CD14-positive monocyte (primary cell): Measurements from ENCODE around the gene COL19A1. TPM values are rescaled to one million over a fixed set of nuclear protein-coding genes. Genes with fewer than 3 reads are reported as not detected.

Experiments
- DNase-seq, 3 donors: peaks; one replicate each; pipeline ENCODE4 v3.0.0-alpha.2; 2011 to 2022
- H2AFZ ChIP-seq: 2 replicates; pipeline ENCODE4 v1.6.0; 2012; ENCODE audit warnings: mild to moderate bottlenecking, low read depth, low read length, inconsistent platforms; ENCODE audit not compliant: insufficient read depth, poor library complexity, severe bottlenecking
- H3K27ac ChIP-seq, 2 donors: 1 replicate in 1 of 2; 2 replicates in 1 of 2; pipeline ENCODE4 v1.5.1; 2012 to 2013; ENCODE audit warnings: low read length in 2 of 2, control low read depth in 1 of 2, inconsistent platforms in 1 of 2, low read depth in 1 of 2, mild to moderate bottlenecking in 1 of 2
- H3K27me3 ChIP-seq, 2 donors: one replicate each; pipeline versions ENCODE4 v1.6.0 to v1.6.1; 2011 to 2013; ENCODE audit warnings: low read length in 2 of 2; ENCODE audit not compliant: control insufficient read depth in 2 of 2, insufficient read depth in 2 of 2
- H3K36me3 ChIP-seq, 2 donors: replicated peaks in 1 of 2; 1 replicate in 1 of 2; 2 replicates in 1 of 2; pipeline versions ENCODE4 v1.5.1 to v1.6.1; 2012 to 2013; ENCODE audit warnings: low read length in 2 of 2, control low read depth in 1 of 2, inconsistent platforms in 1 of 2, mild to moderate bottlenecking in 1 of 2; ENCODE audit not compliant: insufficient read depth in 2 of 2, control insufficient read depth in 1 of 2
- H3K4me1 ChIP-seq, 2 donors: 1 replicate in 1 of 2; 2 replicates in 1 of 2; pipeline versions ENCODE4 v1.5.1 to v1.6.1; 2012 to 2013; ENCODE audit warnings: low read length in 2 of 2, control low read depth in 1 of 2, inconsistent platforms in 1 of 2, mild to moderate bottlenecking in 1 of 2, moderate library complexity in 1 of 2; ENCODE audit not compliant: insufficient read depth in 2 of 2, control insufficient read depth in 1 of 2
- H3K4me2 ChIP-seq: replicated peaks from 2 replicates; pipeline ENCODE3; 2012; ENCODE audit warnings: low read length, moderate library complexity, mild to moderate bottlenecking; ENCODE audit not compliant: poor library complexity, severe bottlenecking; ENCODE audit errors: extremely low read depth
- H3K4me3 ChIP-seq, 3 experiments: fragments of 200-600 bp in 1 of 3; sonication (generic) in 1 of 3; replicated peaks in 1 of 3; 1 replicate in 2 of 3; 2 replicates in 1 of 3; pipeline ENCODE4 v1.5.1; 2011 to 2013; ENCODE audit warnings: low read length in 3 of 3, mild to moderate bottlenecking in 3 of 3, control low read depth in 2 of 3, low read depth in 2 of 3, inconsistent platforms in 1 of 3, moderate library complexity in 1 of 3
- H3K79me2 ChIP-seq: 2 replicates; pipeline ENCODE4 v1.6.0; 2012; ENCODE audit warnings: mild to moderate bottlenecking, control low read depth, inconsistent platforms, low read length, moderate library complexity; ENCODE audit not compliant: insufficient read depth
- H3K9ac ChIP-seq: 2 replicates; pipeline ENCODE4 v1.6.0; 2017; ENCODE audit warnings: low read length, mild to moderate bottlenecking; ENCODE audit not compliant: insufficient read depth, poor library complexity, severe bottlenecking
- H3K9me3 ChIP-seq, 2 donors: replicated peaks in 1 of 2; 1 replicate in 1 of 2; 2 replicates in 1 of 2; pipeline versions ENCODE4 v1.5.1 to v1.6.1; 2012 to 2013; ENCODE audit warnings: low read length in 2 of 2, control low read depth in 1 of 2; ENCODE audit not compliant: control insufficient read depth in 1 of 2, insufficient read depth in 1 of 2
- H4K20me1 ChIP-seq: 2 replicates; pipeline ENCODE4 v1.6.0; 2012; ENCODE audit warnings: mild to moderate bottlenecking, low read length, control low read depth, moderate library complexity; ENCODE audit not compliant: insufficient read depth
- H3K27ac Mint-ChIP-seq, 7 donors: one replicate each; pipeline ENCODE4 v1.8.0; 2020; ENCODE audit warnings: mild to moderate bottlenecking in 7 of 7, mixed read lengths in 7 of 7, moderate library complexity in 6 of 7, inconsistent platforms in 2 of 7
- H3K27me3 Mint-ChIP-seq, 3 donors: one replicate each; pipeline ENCODE4 v1.8.0; 2021 to 2022; ENCODE audit warnings: low read depth in 3 of 3, mild to moderate bottlenecking in 3 of 3, mixed read lengths in 3 of 3, moderate library complexity in 3 of 3, inconsistent platforms in 1 of 3
- H3K36me3 Mint-ChIP-seq, 2 donors: one replicate each; pipeline ENCODE4 v1.8.0; 2020; ENCODE audit warnings: mixed read lengths in 2 of 2, inconsistent platforms in 1 of 2, mild to moderate bottlenecking in 1 of 2
- H3K4me1 Mint-ChIP-seq: one replicate; pipeline ENCODE4 v1.8.0; 2020; ENCODE audit warnings: mild to moderate bottlenecking, mixed read lengths
- H3K4me3 Mint-ChIP-seq, 2 donors: one replicate each; pipeline ENCODE4 v1.8.0; 2020; ENCODE audit warnings: mild to moderate bottlenecking in 2 of 2, mixed read lengths in 2 of 2, moderate library complexity in 1 of 2
- H3K9me3 Mint-ChIP-seq, 7 donors: one replicate each; pipeline ENCODE4 v1.8.0; 2020 to 2022; ENCODE audit warnings: mixed read lengths in 7 of 7, mild to moderate bottlenecking in 6 of 7, moderate library complexity in 6 of 7, inconsistent platforms in 2 of 7
- WGBS: methylation state at CpG from one replicate; pipeline ENCODE4 v1.1.5; 2013; ENCODE audit warnings: missing lambda C conversion rate; ENCODE audit not compliant: insufficient coverage; 5-methylcytosine and 5-hydroxymethylcytosine counted together
- intact Hi-C, 2 donors: fragments of 100-400 bp; cut with micrococcal nuclease; formaldehyde crosslinking; loops; one replicate each; pipeline versions ENCODE4 v1.15.0 to v1.15.1; 2023
- polyA plus RNA-seq, 3 donors: library from polyadenylated mRNA; depleted of rRNA in 1 of 3; unstranded in 2 of 3; stranded (reverse) in 1 of 3; fragments of 300-500 nt in 2 of 3; fragments of >200 nt in 1 of 3; fragmentation: Illumina TruSeq in 2 of 3; gene quantifications; 1 replicate in 2 of 3; 2 replicates in 1 of 3; pipeline ENCODE4 v1.2.3, GENCODE V29; 2012 to 2021
- TF ChIP-seq, protein P1 (sequence below): fragments of 200-600 bp; IDR thresholded peaks from one replicate; pipeline ENCODE4 v1.8.0; 2022; ENCODE audit warnings: antibody characterized with exemption, mild to moderate bottlenecking

The COL19A1 gene
- polyA plus RNA-seq, 3 donors: not detected

DNA sequence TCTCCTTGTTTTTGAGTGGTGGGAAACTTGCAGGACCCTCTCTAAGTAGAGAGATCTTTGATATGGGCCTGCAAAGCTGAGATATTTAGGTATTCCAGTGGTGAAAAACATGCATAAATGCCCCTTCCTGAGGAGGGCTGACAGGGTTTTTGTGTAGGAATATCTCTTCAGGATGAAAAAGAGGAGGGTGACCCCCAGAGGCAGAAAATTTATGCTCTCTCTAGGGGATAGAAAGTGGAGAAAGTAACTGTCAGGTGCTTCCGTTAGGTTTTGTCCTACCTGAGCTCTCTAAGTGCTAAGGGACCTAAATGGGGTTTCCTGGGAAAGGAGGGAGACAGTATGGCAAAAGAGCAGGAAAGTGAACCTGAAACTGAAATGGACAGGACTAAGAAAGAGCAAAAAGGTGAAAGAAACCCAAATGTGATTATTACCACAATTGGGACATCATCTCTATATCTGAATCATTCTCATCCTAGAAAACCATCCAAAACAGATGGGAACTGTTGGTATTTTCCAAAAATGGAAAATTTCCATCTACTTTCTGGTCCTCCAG, 2.0 kb downstream of the COL19A1 start:
- TF ChIP-seq, protein P1, sequence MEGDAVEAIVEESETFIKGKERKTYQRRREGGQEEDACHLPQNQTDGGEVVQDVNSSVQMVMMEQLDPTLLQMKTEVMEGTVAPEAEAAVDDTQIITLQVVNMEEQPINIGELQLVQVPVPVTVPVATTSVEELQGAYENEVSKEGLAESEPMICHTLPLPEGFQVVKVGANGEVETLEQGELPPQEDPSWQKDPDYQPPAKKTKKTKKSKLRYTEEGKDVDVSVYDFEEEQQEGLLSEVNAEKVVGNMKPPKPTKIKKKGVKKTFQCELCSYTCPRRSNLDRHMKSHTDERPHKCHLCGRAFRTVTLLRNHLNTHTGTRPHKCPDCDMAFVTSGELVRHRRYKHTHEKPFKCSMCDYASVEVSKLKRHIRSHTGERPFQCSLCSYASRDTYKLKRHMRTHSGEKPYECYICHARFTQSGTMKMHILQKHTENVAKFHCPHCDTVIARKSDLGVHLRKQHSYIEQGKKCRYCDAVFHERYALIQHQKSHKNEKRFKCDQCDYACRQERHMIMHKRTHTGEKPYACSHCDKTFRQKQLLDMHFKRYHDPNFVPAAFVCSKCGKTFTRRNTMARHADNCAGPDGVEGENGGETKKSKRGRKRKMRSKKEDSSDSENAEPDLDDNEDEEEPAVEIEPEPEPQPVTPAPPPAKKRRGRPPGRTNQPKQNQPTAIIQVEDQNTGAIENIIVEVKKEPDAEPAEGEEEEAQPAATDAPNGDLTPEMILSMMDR: no peak
- Mint-ChIP-seq H3K9me3 (peaks cover 0 to 8% (median 7%) of the 10 kb centered on the region in 7 donors), H3K27ac (no peak overlapping the region), H3K36me3 (peaks cover 2 to 4% of the 10 kb centered on the region in 2 donors), H3K27me3 (peaks cover 54 to 65% (median 57%) of the 10 kb centered on the region in 3 donors), H3K4me1 (peaks cover 9% of the 10 kb centered on the region), H3K4me3 (peak overlapping the region; percentile 4 to 85)
- Histone ChIP-seq H3K27me3 (peaks cover 55 to 74% of the 10 kb centered on the region in 2 donors), H3K9ac (no peak overlapping the region), H2AFZ (no peak overlapping the region), H3K4me2 (no peak overlapping the region), H3K79me2 (no peaks in the 10 kb centered on the region), H3K36me3 (no peaks in the 10 kb centered on the region), H3K27ac (no peak overlapping the region), H3K4me3 (no peak overlapping the region), H4K20me1 (no peaks in the 10 kb centered on the region), H3K4me1 (peaks cover 7 to 8% of the 10 kb centered on the region in 2 donors), H3K9me3 (peaks cover 0 to 23% of the 10 kb centered on the region in 2 donors)
- WGBS: no CpG with 5 or more reads among the region's 1 CpG
- no peak for DNase-seq
- intact Hi-C loops: no loop called here

DNA sequence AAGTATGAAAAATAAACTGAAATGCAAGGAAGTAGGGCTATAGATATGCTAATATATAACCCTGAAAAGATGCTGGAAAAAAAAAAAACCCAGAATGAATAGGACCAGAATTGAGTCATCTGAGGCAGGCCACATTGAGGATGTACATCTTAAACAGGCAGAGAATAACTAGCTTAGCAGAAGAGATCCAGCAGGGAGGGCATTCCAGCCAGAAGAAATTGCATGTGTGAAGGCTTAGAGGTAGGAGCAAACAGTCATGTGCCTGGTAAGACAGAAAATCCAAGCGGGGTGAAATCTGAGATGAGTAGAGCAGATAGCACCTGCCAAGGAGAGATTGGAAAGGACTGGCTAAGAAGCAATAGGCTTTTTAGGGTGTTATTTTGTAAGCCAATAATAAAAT, 2.6 kb downstream of the COL19A1 start:
- WGBS: 100% methylated on average over 1 of the region's 1 CpG
- peaks cover 9% of the 10 kb centered on the region for H3K4me1 Mint-ChIP-seq
- H3K9me3 Mint-ChIP-seq: peaks cover 2 to 9% (median 7%) of the 10 kb centered on the region in 7 donors
- Histone ChIP-seq H4K20me1 (no peaks in the 10 kb centered on the region), H3K4me2 (no peak overlapping the region), H3K27me3 (peaks cover 52 to 68% of the 10 kb centered on the region in 2 donors), H3K4me1 (peaks cover 7 to 8% of the 10 kb centered on the region in 2 donors), H3K36me3 (no peaks in the 10 kb centered on the region), H3K27ac (no peak overlapping the region), H3K79me2 (no peaks in the 10 kb centered on the region), H3K4me3 (no peak overlapping the region), H3K9me3 (peaks cover 0 to 23% of the 10 kb centered on the region in 2 donors), H2AFZ (no peak overlapping the region), H3K9ac (no peak overlapping the region)
- intact Hi-C loops: no loop called here
- no peak for DNase-seq
- H3K27ac Mint-ChIP-seq: no peak overlapping the region
- H3K27me3 Mint-ChIP-seq: peaks cover 51 to 61% (median 54%) of the 10 kb centered on the region in 3 donors
- peak overlapping the region in 1 of 2 donors; percentile 51 for H3K4me3 Mint-ChIP-seq
- TF ChIP-seq, protein P1: no peak
- H3K36me3 Mint-ChIP-seq: peaks cover 2 to 4% of the 10 kb centered on the region in 2 donors
